HG02588 (cell line): Measurements from ENCODE around the gene AFM.

Experiments
- ATAC-seq: cut with Tn5 transposase; IDR thresholded peaks from one replicate; pipeline ENCODE4 v1.9.1; 2021; ENCODE audit warnings: mild to moderate bottlenecking, moderate library complexity; ENCODE audit not compliant: unreplicated experiment

Gene AFM

DNA sequence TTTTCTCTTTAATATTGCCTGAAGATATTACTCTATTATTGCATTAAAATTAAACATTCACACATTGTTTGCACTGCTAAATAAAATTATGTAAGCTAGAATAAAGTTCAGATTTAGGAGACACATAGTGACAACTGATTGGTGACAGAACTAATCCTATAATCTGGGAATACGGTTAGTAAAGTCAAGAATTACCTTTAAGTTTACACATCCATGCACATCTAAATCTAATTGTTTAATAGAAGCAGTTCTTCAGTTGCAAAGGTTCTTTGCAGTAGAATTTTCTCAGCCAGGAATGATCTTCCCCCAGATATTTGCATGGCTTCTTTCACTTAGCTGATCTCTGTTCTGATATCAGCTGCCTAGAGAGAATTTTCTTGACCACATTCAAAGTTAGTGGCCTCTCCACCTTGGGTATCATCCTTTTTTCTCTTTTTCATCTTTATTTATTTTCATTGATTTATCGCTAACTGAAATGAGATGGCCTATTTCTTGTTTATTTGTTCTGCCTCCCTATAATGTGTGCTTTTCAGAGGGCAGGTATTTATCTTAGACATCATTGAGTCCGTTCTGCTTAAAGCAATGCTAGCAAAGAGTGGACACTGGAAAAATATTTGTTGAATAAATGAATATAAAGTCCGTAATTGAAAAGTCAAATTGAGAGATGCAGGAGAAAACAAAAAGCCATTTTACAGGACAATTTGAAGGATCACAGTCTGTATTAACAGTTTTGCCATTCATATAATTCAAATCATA is 32.9 kb upstream of the AFM start:
- ATAC-seq, result no peak

DNA sequence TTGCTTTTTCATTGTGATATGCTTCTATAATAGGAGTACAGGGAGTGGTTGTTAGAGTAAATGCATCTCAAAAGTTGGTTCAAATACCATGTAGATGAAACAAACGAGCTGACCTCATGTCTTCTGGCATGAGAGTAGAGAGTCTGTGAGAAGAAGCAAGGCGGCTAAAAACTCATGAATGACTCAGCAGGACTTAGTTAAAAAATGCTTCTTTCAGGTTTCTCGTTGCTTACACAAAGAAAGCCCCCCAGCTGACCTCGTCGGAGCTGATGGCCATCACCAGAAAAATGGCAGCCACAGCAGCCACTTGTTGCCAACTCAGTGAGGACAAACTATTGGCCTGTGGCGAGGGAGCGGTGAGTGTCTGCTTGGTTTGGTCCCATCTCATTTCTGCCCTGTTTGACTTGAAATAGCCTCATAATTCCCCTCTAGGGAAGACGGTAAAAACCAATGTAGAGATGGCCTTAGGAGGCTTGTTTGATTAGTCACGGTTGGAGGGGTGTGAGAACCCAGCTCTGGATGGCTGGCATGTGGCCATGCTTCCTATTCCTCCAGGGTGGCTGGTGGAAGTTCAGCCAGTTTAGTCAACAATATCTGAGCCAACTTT is 31.0 kb upstream of the AFM start:
- ATAC-seq, result no peak

DNA sequence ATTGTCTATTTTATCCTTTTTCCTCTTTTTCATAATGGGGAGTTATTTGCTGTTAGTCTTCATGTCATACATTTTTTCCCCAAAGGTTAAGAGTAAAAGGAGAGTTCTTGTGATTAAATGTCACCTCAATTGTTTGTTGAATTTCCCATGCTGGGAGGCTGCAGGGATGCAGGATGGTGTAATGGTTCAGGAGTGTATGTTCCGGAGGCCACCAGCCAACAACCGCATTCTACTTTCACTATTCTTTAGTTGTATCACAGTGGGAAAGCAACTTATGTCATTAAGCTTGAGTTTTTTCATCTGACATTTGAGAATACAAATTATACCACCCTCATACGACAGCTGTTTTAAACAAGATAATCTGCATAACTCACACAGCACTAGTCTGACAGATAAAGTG is 30.1 kb upstream of the AFM start:
- ATAC-seq, result no peak

DNA sequence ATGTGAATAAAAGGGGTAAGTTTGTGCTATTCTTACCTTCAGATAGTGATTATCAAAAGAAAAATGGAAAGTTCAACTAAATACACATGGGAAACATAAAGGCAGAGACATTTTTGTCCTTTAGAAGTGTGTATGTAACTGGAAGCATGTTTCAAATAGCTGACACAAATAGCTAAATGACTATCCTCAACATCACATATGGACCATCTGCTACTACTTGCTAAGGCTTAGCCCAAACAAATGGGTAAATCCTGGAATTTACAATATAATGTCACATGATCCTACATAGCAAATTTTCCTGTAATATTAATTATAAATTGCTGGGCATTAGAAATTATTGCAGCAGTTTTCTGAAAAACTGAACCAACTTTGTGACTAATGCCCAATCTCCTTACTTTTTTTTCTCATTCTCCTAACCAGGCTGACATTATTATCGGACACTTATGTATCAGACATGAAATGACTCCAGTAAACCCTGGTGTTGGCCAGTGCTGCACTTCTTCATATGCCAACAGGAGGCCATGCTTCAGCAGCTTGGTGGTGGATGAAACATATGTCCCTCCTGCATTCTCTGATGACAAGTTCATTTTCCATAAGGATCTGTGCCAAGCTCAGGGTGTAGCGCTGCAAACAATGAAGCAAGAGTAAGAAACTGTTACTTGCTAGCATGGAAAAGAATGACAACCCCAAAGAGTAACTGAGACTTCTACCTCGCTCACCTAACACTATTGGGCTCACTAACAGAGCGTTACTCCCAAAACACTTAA is 29.4 kb upstream of the AFM start:
- ATAC-seq, result no peak

DNA sequence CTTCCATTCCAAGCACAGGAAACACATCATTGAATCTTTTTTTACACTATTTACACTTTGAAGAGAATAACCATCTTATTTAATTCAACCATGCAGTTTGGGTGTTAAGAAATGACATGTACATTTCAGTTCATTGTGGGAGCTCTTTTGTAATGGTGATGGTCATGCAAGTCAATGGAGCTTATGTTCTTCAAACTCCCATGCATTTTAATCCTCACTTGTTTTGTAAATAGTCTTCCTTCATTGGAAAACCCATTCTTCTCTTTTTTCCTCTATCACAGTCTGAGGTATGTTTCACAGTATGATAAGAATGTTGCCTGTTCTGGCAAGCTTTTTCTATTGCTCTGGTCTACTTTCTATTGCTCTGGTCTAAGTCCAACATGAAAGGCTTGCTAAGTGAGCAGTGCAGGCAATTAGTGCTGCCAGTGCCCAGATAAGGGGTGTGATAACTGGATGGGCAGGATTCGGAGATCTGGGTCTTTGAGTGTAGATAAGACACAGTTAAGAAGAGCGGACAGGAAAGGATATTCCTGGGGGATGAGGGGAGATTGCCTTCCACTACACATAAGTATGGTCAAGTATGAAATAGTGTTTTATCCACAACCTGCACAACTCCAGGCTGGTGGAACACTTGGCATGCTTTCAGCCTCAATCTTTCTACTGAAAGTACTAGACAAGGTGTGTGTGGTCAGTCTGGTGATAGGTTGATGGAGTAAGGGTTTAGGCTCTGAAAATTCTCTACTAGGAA is 28.4 kb upstream of the AFM start:
- ATAC-seq, result no peak

DNA sequence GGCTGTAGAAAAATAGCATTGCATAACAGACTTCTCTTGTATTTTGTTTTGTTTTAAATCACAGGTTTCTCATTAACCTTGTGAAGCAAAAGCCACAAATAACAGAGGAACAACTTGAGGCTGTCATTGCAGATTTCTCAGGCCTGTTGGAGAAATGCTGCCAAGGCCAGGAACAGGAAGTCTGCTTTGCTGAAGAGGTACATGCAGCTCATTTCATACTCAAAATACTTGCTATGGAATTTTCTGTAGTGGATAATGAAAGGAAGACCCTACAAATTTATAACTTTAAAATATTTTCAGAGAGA is 27.9 kb upstream of the AFM start:
- no peak for ATAC-seq

DNA sequence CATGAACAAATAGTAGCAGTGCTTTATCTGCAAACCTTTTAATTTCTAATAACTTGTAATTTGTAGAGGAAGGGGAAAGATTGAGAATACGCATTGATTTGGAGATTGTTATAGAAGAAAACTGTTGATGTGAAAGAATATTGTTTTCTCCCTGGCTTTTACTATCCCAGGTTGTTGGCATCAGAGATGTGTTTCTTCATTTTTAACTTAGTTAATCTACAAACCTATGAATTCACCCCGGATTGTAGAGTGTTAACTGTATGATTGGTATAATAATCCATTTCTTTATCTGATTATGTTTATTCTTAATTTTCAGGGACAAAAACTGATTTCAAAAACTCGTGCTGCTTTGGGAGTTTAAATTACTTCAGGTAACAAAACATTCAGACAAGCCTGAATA is 26.6 kb upstream of the AFM start:
- ATAC-seq, result no peak

DNA sequence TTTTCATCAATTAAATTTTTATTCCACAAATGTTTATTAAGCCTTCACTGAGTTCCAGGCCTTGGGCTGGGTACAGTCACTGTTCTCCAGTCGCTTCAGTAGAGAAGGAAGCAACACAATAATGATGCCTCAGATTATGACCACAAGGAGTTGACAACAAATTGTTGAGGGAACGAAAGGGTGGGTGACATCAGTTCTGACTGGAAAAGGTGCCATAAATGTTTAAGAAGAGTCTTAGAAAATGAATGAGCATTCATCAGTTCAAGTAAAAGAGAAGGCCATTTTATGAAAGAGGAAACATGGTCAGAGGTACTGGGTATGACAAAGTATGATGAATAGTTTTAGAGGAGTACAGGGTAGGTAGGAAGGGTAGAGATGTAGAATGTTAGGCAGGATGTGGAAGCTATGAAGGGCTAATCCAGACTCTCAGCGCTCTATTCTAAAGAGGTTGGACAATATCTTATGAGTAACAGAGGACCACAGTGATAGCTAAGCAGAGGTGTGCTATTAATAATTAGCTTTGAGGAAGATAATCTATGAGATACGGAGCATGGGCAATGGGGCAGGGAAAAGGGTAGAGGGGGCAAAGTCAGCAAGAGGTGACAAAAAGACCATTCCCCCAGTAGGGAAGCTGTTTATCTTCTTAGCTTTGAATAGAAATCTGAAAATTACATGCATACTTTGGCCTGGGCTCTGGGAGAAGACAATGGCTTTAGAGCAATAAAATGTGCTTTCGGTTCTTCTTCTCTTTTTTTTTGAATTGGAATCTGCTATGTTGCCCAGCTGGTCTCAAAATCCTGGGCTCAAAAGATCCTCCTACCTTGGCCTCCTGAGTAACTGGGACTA is 25.1 kb upstream of the AFM start:
- no peak for ATAC-seq

DNA sequence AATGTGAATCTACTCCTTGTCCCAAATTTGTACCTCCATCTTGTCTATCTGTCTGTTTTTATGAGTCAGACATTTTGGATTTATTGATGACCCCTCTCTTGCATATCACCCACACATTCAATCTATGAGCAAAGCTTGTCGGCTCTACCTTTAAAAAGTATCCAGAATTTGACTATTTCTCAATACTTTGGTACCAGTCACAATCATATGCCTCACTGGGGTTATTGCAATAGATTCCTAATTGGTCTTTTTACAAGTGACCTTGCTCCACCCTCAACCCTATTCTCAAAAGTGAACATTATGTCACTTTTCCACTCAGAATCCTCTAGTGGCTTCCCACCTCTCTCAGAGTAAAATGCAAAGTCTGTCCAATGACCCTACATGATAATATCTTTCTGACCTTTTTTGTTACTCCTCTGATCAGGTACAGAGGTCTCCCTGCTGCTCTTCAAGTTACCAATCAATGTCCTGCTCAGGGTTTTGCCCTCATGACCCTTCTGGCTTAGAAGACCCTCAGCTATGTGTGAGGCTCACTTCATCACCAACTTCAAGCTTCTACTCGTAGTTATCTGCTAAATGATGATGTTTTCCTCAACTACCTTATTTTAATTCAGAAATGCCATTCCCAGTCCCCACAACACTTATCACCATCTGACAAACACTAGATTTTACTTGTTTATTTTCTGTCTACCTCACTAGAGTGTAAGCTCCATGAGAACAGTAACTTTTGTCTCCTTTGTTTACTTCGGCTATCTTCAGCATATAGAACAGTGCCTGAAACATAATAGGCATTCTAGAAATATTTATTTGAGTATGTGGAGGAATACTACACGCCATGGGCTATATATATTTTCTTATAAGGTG is 23.1 kb upstream of the AFM start:
- no peak for ATAC-seq

DNA sequence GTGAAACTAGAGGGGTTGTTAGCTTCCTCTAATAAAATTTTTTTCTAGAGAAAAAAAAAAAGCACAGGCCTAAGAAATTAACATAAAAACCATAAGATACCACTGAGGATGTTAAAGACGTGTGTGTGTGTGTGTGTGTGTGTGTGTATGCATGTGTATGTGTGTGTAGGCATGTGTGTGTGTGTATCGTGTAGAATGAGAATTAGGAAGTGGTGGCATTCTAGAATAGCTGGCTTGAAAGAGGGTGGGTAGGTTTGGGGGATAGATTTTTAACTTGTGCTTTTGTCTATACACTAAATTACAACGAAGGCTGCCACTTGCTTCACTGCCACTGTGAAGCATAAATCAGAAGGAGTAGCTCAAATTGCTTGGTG is 22.5 kb upstream of the AFM start:
- no peak for ATAC-seq

DNA sequence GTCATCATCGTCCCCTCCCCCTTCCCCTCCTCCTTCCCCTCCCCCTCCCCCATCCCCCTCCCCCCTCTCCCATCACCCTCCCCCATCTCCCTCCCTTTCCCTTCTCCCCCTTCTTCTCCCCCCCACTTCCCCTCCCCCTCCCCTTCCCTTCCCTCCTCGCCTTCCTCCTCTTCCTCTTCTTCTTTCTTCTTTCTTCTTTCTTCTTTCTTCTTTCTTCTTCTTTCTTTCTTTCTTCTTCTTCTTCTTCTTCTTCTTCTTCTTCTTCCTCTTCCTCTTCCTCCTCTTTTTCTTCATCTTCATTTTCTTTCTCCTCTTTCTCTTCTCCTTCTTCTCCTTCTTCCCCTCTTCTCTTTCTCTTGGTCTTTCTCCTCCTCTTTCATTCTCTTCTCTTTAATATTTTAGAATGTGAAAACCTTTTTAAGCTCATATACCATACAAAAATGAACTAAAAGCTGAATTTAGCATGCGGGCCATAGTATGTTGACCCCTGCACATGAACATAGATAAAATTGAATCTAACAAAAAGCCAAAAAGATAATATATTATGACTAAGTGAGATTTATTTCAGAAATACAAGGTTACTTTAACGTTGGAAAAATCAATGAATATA is 20.5 kb upstream of the AFM start:
- no peak for ATAC-seq

DNA sequence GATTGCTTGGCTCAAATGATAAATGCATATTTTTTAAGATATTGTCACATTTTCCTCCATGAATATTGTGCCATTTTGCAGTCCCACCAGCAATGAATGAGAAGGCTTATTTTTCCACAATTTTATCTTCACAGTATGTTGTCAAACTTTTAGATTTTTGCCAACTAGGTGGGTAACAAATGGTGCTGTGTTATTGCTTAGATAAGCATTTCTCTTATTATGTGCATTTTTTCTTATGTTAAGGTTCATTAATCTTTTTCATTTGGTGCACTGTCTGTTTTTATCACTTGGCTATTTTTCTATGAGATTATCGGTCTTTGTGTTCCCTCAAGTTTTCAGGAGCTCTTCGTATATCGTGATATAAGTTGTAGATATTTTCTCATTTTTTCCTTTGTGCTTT is 13.4 kb upstream of the AFM start:
- no peak for ATAC-seq

DNA sequence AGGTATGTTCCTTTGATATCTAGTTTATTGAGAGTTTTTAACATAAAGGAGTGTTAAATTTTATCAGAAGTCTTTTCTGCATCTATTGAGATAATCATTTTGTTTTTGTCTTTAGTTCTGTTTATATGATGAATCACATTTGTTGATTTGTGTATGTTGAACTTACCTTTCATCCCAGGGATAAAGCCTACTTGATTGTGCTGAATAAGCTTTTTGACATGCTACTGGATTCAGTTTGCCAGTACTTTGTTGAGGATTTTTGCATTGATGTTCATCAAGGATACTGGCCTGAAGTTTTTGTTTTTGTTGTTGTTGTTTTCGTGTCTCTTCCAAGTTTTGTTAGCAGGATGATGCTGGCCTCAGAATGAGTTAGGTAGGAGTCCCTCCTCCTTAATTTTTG is 10.8 kb upstream of the AFM start:
- no peak for ATAC-seq

DNA sequence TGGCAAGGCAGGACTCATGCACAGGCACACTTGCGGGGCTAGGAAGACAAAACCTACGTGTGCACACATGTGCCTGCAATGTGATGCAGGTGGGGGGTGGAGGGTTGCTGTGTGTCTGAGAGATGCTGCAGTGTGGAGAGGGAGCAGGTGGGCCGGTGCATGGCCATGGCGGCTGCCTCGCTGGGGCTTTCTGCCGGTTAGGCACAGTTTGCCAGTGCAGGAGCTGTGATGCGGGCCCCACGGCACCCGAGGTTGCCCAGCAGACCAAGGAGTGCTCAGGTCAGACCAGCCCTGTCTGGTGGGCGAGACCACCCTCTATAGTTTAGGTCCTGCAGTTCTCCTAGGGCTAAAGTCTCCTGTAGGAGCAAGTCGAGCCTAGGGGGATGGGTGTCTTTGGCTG is 4.4 kb upstream of the AFM start:
- no peak for ATAC-seq

DNA sequence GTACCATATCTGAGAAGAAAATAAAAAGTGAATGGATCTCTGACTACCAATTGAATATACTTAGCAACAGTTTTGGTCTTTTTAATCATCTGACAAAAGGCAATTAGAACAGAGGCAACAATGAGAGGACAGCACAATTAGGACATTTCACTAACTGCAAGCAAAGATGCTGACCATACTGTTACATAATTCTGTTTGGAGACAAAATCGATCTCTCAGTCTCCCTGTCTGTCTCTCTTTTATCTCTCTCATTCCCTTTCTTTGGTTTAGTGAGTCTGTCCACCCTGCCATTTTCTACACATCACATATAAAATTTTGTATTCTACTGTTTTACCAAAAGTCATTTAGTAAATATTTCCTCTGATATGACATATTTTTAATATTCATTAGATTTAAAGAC is 2.2 kb upstream of the AFM start:
- no peak for ATAC-seq

DNA sequence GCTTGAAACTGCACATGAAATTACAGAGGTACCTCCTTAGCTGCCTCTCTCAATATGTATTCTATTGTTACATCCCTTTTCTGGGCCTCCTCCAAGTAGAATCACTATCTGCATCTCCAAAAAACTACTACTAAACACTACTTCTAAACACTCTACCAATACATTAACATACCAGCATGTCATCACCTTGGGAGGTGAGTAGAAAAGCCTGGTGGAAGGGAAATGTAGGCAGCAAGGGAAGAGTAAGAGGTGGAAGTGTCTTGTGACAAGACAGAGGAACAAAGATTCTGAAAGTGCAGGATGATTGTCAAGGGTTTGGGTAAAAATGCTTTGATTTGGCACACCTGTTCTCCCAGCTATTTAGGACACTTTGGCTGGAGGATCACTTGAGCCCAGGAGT is 3.5 kb downstream of the AFM start:
- no peak for ATAC-seq

DNA sequence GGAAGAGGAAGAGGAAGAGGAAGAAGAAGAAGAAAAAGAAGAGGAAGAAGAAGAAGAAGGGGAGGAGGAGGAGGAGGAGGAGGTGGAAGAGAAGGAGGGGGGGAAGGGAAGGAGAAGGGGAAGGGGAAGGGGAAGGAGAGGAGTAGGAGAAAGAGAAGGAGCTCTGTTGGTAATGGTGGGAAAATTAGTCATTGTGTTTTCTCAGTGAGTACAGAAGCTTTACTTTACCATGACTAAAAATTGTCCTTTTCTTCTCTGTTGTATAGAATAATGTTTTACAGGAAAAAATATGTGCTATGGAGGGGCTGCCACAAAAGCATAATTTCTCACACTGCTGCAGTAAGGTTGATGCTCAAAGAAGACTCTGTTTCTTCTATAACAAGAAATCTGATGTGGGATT is 4.1 kb downstream of the AFM start:
- ATAC-seq, result no peak

DNA sequence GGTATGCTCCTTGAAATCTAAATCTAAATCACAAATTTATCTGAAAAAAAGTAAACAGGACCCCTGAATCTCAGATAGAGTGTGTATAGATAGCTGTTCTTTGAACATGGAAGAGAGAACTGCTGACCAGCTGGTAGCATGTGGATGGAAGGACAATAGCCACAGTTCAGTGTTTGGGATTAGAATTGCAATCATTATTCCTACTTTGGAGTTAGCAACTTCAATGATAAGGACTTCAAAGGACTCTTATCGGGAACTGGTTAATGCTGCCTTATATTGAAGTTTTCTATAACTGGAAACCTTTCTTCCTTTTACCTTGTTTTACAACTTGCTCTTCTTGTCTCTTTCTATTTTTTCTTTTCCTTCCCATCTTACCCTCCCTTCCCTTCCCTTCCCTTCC is 5.0 kb downstream of the AFM start:
- ATAC-seq, result no peak

DNA sequence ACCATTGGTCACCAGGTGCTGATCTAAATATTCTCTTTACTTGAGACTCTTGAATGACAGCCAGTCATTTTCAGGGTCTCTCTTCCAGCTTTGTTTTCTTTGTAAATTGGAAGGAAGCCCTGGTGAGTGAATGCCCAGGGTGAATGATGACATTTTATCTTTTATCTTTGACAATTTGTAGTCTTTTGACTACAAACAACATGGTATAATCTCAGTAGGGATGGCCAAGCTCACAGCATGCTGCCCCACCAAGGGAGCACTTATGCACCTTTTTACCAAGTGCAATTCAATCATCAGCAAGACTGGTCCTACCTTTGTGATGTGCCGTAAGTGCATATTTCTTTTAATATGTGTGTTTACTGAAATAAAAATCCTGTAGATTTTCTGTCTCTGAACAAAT is 5.7 kb downstream of the AFM start:
- ATAC-seq, result no peak
